A549 (cell line): ENCODE measurements around the gene GPR32. TPM values are rescaled to one million over a fixed set of nuclear protein-coding genes. Genes with fewer than 3 reads are reported as not detected.

ENCODE experiments used
- ATAC-seq, 2 experiments: fragments of 200-7000 bp in 1 of 2; fragments of >200 bp in 1 of 2; cut with Nextera tagmentation in 1 of 2; cut with Tn5 transposase in 1 of 2; 3 replicates each; pipeline versions ENCODE4 v1.8.0 to v1.9.1; 2018 to 2020; ENCODE audit warnings: mild to moderate bottlenecking in 1 of 2, moderate library complexity in 1 of 2
- CTCF ChIA-PET: fragments of 300-600 bp; sonication (Branson Sonifier 250); formaldehyde crosslinking; extraction: SDS; loops from one replicate; lab custom pipeline; 2021; ENCODE audit warnings: antibody characterized with exemption, inconsistent platforms; lab: Yijun Ruan, JAX
- POLR2A ChIA-PET: fragments of 350-600 bp; formaldehyde crosslinking; extraction: SDS; loops from one replicate; lab custom pipeline; 2021; ENCODE audit warnings: antibody characterized with exemption, inconsistent platforms; lab: Yijun Ruan, JAX
- DNase-seq, 2 experiments: peaks; one replicate each; pipeline versions ENCODE4 v3.0.0 to v3.0.0-alpha.2; 2011 to 2016; ENCODE audit warnings: low read depth in 1 of 2, low spot score in 1 of 2
- FAIRE-seq: peaks from 2 replicates; lab custom pipeline; 2011; peaks lifted over from hg19 to GRCh38; lab: Jason Lieb, UNC
- H3K27ac ChIP-seq, 2 experiments: fragments of >200 bp; sonication (Bioruptor Twin); formaldehyde crosslinking; 3 replicates each; pipeline ENCODE4 v1.5.1; 2016 to 2017
- H3K4me1 ChIP-seq: fragments of >200 bp; sonication (Bioruptor Twin); formaldehyde crosslinking; 3 replicates; pipeline ENCODE4 v1.6.1; 2016
- H3K4me2 ChIP-seq: fragments of >200 bp; sonication (Bioruptor Twin); formaldehyde crosslinking; 3 replicates; pipeline ENCODE4 v1.6.1; 2016
- H3K4me3 ChIP-seq: fragments of >200 bp; sonication (Bioruptor Twin); formaldehyde crosslinking; 3 replicates; pipeline ENCODE4 v1.5.1; 2016
- H3K9me3 ChIP-seq: fragments of >200 bp; sonication (Bioruptor Twin); formaldehyde crosslinking; 3 replicates; pipeline ENCODE4 v1.6.1; 2016
- CBX8 ChIP-seq: fragments of 200-600 bp; sonication (generic); IDR thresholded peaks from 2 replicates; pipeline ENCODE4 v1.6.1; 2016
- CEBPB ChIP-seq, 2 experiments: fragments of >200 bp in 1 of 2; sonication (Bioruptor Twin) in 1 of 2; formaldehyde crosslinking in 1 of 2; IDR thresholded peaks; 2 replicates each; pipeline ENCODE4 v1.6.1; 2012 to 2016
- CHD4 ChIP-seq: fragments of 200-600 bp; sonication (generic); IDR thresholded peaks from 2 replicates; pipeline ENCODE4 v1.6.1; 2016; ENCODE audit warnings: antibody characterized with exemption, mild to moderate bottlenecking, borderline replicate concordance
- E2F6 ChIP-seq: IDR thresholded peaks from 2 replicates; pipeline ENCODE4 v1.6.1; 2012; ENCODE audit warnings: low read depth, borderline replicate concordance
- EHMT2 ChIP-seq: fragments of 200-600 bp; sonication (generic); IDR thresholded peaks from 2 replicates; pipeline ENCODE4 v1.6.1; 2016; ENCODE audit warnings: antibody characterized with exemption, low read depth, mild to moderate bottlenecking, moderate library complexity
- ESRRA ChIP-seq: fragments of 150-350 bp; IDR thresholded peaks from 2 replicates; pipeline ENCODE4 v1.6.1; 2014; ENCODE audit warnings: mild to moderate bottlenecking, low read length, borderline replicate concordance
- GATA3 ChIP-seq: IDR thresholded peaks from 2 replicates; pipeline ENCODE4 v1.6.1; 2012; ENCODE audit warnings: borderline replicate concordance
- HDAC2 ChIP-seq: fragments of 200-600 bp; sonication (generic); IDR thresholded peaks from 2 replicates; pipeline ENCODE4 v1.6.1; 2016
- HES2 ChIP-seq: fragments of >200 bp; sonication (Bioruptor Twin); formaldehyde crosslinking; IDR thresholded peaks from 2 replicates; pipeline ENCODE4 v1.6.1; 2016
- KDM1A ChIP-seq: fragments of 200-600 bp; sonication (generic); IDR thresholded peaks from 2 replicates; pipeline ENCODE4 v1.6.1; 2016; ENCODE audit warnings: low read depth, mild to moderate bottlenecking
- MAFK ChIP-seq: fragments of 450-650 bp; IDR thresholded peaks from 2 replicates; pipeline ENCODE4 v1.6.1; 2014; ENCODE audit not compliant: partially characterized antibody
- MAX ChIP-seq: IDR thresholded peaks from 2 replicates; pipeline ENCODE4 v1.6.1; 2012
- MAZ ChIP-seq: fragments of 150-350 bp; IDR thresholded peaks from 2 replicates; pipeline ENCODE4 v1.6.1; 2014; ENCODE audit warnings: antibody characterized with exemption, low read depth, low read length, borderline replicate concordance
- NFE2L2 ChIP-seq: fragments of 150-350 bp; conservative IDR thresholded peaks from 2 replicates; pipeline ENCODE4 v1.6.1; 2014; ENCODE audit warnings: low read length
- NPAS2 ChIP-seq: fragments of 250-450 bp; sonication (Bioruptor Pico); IDR thresholded peaks from 2 replicates; pipeline ENCODE4 v1.8.0; 2022; ENCODE audit warnings: mild to moderate bottlenecking, moderate library complexity, borderline replicate concordance
- NR3C1 ChIP-seq: fragments of >200 bp; sonication (Bioruptor Twin); formaldehyde crosslinking; IDR thresholded peaks from 3 replicates; pipeline ENCODE4 v1.6.1; 2017
- PBX3 ChIP-seq: IDR thresholded peaks from 2 replicates; pipeline ENCODE4 v1.6.1; 2012
- PHF8 ChIP-seq: fragments of 200-600 bp; sonication (generic); IDR thresholded peaks from 2 replicates; pipeline ENCODE4 v1.6.1; 2016; ENCODE audit warnings: low read depth, mild to moderate bottlenecking, antibody characterized with exemption, moderate library complexity, borderline replicate concordance
- RARB ChIP-seq: fragments of 250-450 bp; sonication (Bioruptor Pico); IDR thresholded peaks from 2 replicates; pipeline ENCODE4 v1.8.0; 2021; ENCODE audit warnings: mild to moderate bottlenecking, moderate library complexity
- REST ChIP-seq: fragments of 200-600 bp; sonication (generic); IDR thresholded peaks from 2 replicates; pipeline ENCODE4 v1.6.1; 2016; ENCODE audit warnings: antibody characterized with exemption, mild to moderate bottlenecking, moderate library complexity
- SMC3 ChIP-seq: fragments of >200 bp; sonication (Bioruptor Twin); formaldehyde crosslinking; IDR thresholded peaks from 3 replicates; pipeline ENCODE4 v1.6.1; 2018; ENCODE audit warnings: inconsistent platforms
- ZNF302 ChIP-seq: fragments of 250-450 bp; sonication (Bioruptor Pico); IDR thresholded peaks from 2 replicates; pipeline ENCODE4 v1.9.0; 2021; ENCODE audit warnings: inconsistent platforms, mild to moderate bottlenecking, moderate library complexity
- WGBS: methylation state at CpG from one replicate; pipeline ENCODE4 v1.1.6; 2017; ENCODE audit errors: missing lambda C conversion rate; 5-methylcytosine and 5-hydroxymethylcytosine counted together
- polyA plus RNA-seq, 4 experiments: library from polyadenylated mRNA; depleted of rRNA in 3 of 4; stranded (reverse); fragments of >200 nt; fragmentation: RNase III in 1 of 4; extraction: RNeasy Plus Mini Kit Qiagen cat#74134 plus additional on column Dnase treatment in 1 of 4; gene quantifications; 2 replicates in 3 of 4; 3 replicates in 1 of 4; pipeline ENCODE4 v1.2.3, GENCODE V29; 2011 to 2017

Gene GPR32
- polyA plus RNA-seq, 2 of the 4 experiments (the other 2 are of a cell fraction), result not detected

- H3K4me3 ChIP-seq, result no peak overlapping the region
- DNase-seq, result no peak
- H3K4me2 ChIP-seq, result no peak overlapping the region
- POLR2A ChIA-PET, result no interaction called here
- TF ChIP-seq CBX8 (no peak), HDAC2 (no peak), PBX3 (no peak), GATA3 (no peak), MAZ (no peak), NR3C1 (no peak), ESRRA (no peak), ZNF302 (CRISPR knock-in tag) (no peak), E2F6 (no peak), HES2 (no peak)
- TF ChIP-seq, all 56 proteins: peak for 0
- FAIRE-seq, result no peak
- no peaks in the 10 kb centered on the region for H3K9me3 ChIP-seq
- H3K27ac ChIP-seq, result no peak overlapping the region
- WGBS, result 47% methylated on average over 23 of the region's 23 CpGs
- peak; percentile 47 to 49; a peak in 5 of 6 replicates for ATAC-seq
- CTCF ChIA-PET, result interaction anchor here (1.5 to 1.8 kb wide), 2 partner anchors 14 to 20 kb away, joined by 3 to 5 read pairs; no protein-coding TSS in a partner anchor
- H3K4me1 ChIP-seq, result no peaks in the 10 kb centered on the region
Observed at GRCh38 chr19:50739132-50739913, 30.9 kb upstream of the GPR32 start.

GRCh38 chr19:50739914-50740426, 30.3 kb upstream of the GPR32 start:
- WGBS, result 37% methylated on average over 11 of the region's 11 CpGs
- H3K4me2 ChIP-seq, result no peak overlapping the region
- no peaks in the 10 kb centered on the region for H3K4me1 ChIP-seq
- no peak overlapping the region for H3K27ac ChIP-seq
- H3K9me3 ChIP-seq, result no peaks in the 10 kb centered on the region
- no peak overlapping the region for H3K4me3 ChIP-seq
- TF ChIP-seq ZNF302 (CRISPR knock-in tag) (no peak), NFE2L2 (no peak), RARB (CRISPR knock-in tag) (no peak), KDM1A (no peak), PHF8 (no peak), CEBPB (IDR thresholded peaks at IDR 0.05) (no peak), MAX (no peak), SMC3 (no peak), EHMT2 (no peak), NPAS2 (no peak), CHD4 (no peak), REST (no peak), MAFK (no peak)
- FAIRE-seq (no peak), ATAC-seq (no peak), DNase-seq (no peak)
- ChIA-PET POLR2A (no interaction called here), CTCF (interaction anchor here (0.7 to 1.8 kb wide), 3 partner anchors 15 to 37 kb away, joined by 4 to 5 read pairs (median 4); no protein-coding TSS in a partner anchor)
